HepG2 (cell line): ENCODE data around the gene KXD1. TPM values are rescaled to one million over a fixed set of nuclear protein-coding genes. Genes with fewer than 3 reads are reported as not detected.
A peak's percentile ranks its signal among the peaks of the same experiment; 100 is the strongest.

Source experiments
- ASH2L ChIP-seq: fragments of 300-600, 200-600 bp; sonication (generic); IDR thresholded peaks from 2 replicates; pipeline ENCODE4 v1.7.0; 2017; ENCODE audit warnings: low read depth, mild to moderate bottlenecking, moderate library complexity, mixed read lengths, low read length; ENCODE audit not compliant: insufficient read length
- BRCA1 ChIP-seq: sonication (generic); formaldehyde crosslinking; IDR thresholded peaks from 2 replicates; pipeline ENCODE4 v1.4.0; 2020; ENCODE audit warnings: missing genetic modification reagents
- HNF4G ChIP-seq, 2 experiments: sonication (generic) in 1 of 2; formaldehyde crosslinking in 1 of 2; IDR thresholded peaks; 2 replicates each; pipeline versions ENCODE4 v1.4.0 to v1.6.1; 2011 to 2020; ENCODE audit warnings: borderline replicate concordance in 2 of 2, low read depth in 2 of 2, mild to moderate bottlenecking in 2 of 2, low read length in 1 of 2, missing genetic modification reagents in 1 of 2, moderate library complexity in 1 of 2
- HOXA9 ChIP-seq: sonication (generic); formaldehyde crosslinking; IDR thresholded peaks from 2 replicates; pipeline ENCODE4 v1.8.1; 2022; ENCODE audit warnings: missing genetic modification reagents, mild to moderate bottlenecking, moderate library complexity, borderline replicate concordance
- KDM1A ChIP-seq: IDR thresholded peaks from 2 replicates; pipeline ENCODE4 v1.6.1; 2016; ENCODE audit warnings: missing compliant biosample characterization
- KDM6A ChIP-seq: IDR thresholded peaks from 2 replicates; pipeline ENCODE4 v1.6.1; 2016; ENCODE audit warnings: low read depth
- MXD4 ChIP-seq: IDR thresholded peaks from 2 replicates; pipeline ENCODE4 v1.6.1; 2016; ENCODE audit warnings: mild to moderate bottlenecking, missing biosample characterization, missing genetic modification reagents
- NCOR1 ChIP-seq: fragments of 200-600 bp; sonication (generic); IDR thresholded peaks from 2 replicates; pipeline ENCODE4 v1.7.0; 2017; ENCODE audit warnings: antibody characterized with exemption, low read length, borderline replicate concordance
- SIN3A ChIP-seq: IDR thresholded peaks from 2 replicates; pipeline ENCODE4 v1.6.1; 2011; ENCODE audit warnings: low read depth, mild to moderate bottlenecking, control low read depth, low read length, borderline replicate concordance
- TAF1 ChIP-seq: sonication (generic); formaldehyde crosslinking; IDR thresholded peaks from 2 replicates; pipeline ENCODE4 v1.4.0; 2020; ENCODE audit warnings: missing genetic modification reagents
- TBL1XR1 ChIP-seq: fragments of 150-350 bp; IDR thresholded peaks from 2 replicates; pipeline ENCODE4 v1.6.1; 2014; ENCODE audit warnings: borderline replicate concordance, low read length; ENCODE audit not compliant: partially characterized antibody
- TBX2 ChIP-seq: sonication (generic); formaldehyde crosslinking; IDR thresholded peaks from 2 replicates; pipeline ENCODE4 v1.5.0; 2020; ENCODE audit warnings: missing genetic modification reagents, mild to moderate bottlenecking, borderline replicate concordance
- ZBTB42 ChIP-seq: sonication (generic); formaldehyde crosslinking; IDR thresholded peaks from 2 replicates; pipeline ENCODE4 v1.5.0; 2020; ENCODE audit warnings: mild to moderate bottlenecking, missing genetic modification reagents
- ZNF34 ChIP-seq: sonication (generic); formaldehyde crosslinking; IDR thresholded peaks from 2 replicates; pipeline ENCODE4 v1.4.0; 2020; ENCODE audit warnings: mild to moderate bottlenecking, missing genetic modification reagents, borderline replicate concordance
- ZNF557 ChIP-seq: sonication (generic); formaldehyde crosslinking; IDR thresholded peaks from 2 replicates; pipeline ENCODE4 v1.4.0; 2020; ENCODE audit warnings: missing genetic modification reagents
- ZNF710 ChIP-seq: sonication (generic); formaldehyde crosslinking; IDR thresholded peaks from 2 replicates; pipeline ENCODE4 v1.5.0; 2020; ENCODE audit warnings: mild to moderate bottlenecking, missing genetic modification reagents, borderline replicate concordance
- polyA plus RNA-seq, 8 experiments: library from polyadenylated mRNA; depleted of rRNA in 3 of 8; stranded (reverse) in 7 of 8; unstranded in 1 of 8; fragments of >200 nt; fragmentation: Illumina TruSeq in 4 of 8; extraction: Trizol in 4 of 8; gene quantifications; 2 replicates each; pipeline versions ENCODE4 v1.2.1 to v1.2.3, GENCODE V29; 2011 to 2016; ENCODE audit warnings: low read depth in 4 of 8, missing spikeins in 1 of 8, mixed read lengths in 1 of 8; ENCODE audit not compliant: insufficient read depth in 1 of 8
- total RNA-seq, 5 experiments: library from RNA; depleted of rRNA; stranded (reverse); fragments of >200 nt; fragmentation: Illumina TruSeq; extraction: Trizol; gene quantifications; 2 replicates each; pipeline ENCODE4 v1.2.3, GENCODE V29; 2016; ENCODE audit warnings: low read depth in 1 of 5
- TF ChIP-seq, protein P1 (sequence below): sonication (generic); formaldehyde crosslinking; IDR thresholded peaks from 2 replicates; pipeline ENCODE4 v1.4.0; 2020; ENCODE audit warnings: missing genetic modification reagents
- TF ChIP-seq, protein P2 (sequence below): sonication (generic); formaldehyde crosslinking; IDR thresholded peaks from 2 replicates; pipeline ENCODE4 v1.4.0; 2020; ENCODE audit warnings: missing genetic modification reagents, borderline replicate concordance
- TF ChIP-seq, protein P3 (sequence below): sonication (generic); formaldehyde crosslinking; conservative IDR thresholded peaks from 2 replicates; pipeline ENCODE4 v1.4.0; 2020; ENCODE audit warnings: missing genetic modification reagents
- TF ChIP-seq, protein P4 (sequence below): sonication (generic); formaldehyde crosslinking; IDR thresholded peaks from 2 replicates; pipeline ENCODE4 v1.8.1; 2023; ENCODE audit warnings: mild to moderate bottlenecking, missing genetic modification reagents, borderline replicate concordance

Gene KXD1
- total and polyA plus RNA-seq, 2 of the 13 experiments (the other 11 are each of a cell fraction or from before 2014, with no cell fraction given): 44.6 to 143 TPM

GRCh38 chr19:18589380-18590272 is 32.0 kb downstream of the KXD1 start (continued):
- TF ChIP-seq, protein P1, sequence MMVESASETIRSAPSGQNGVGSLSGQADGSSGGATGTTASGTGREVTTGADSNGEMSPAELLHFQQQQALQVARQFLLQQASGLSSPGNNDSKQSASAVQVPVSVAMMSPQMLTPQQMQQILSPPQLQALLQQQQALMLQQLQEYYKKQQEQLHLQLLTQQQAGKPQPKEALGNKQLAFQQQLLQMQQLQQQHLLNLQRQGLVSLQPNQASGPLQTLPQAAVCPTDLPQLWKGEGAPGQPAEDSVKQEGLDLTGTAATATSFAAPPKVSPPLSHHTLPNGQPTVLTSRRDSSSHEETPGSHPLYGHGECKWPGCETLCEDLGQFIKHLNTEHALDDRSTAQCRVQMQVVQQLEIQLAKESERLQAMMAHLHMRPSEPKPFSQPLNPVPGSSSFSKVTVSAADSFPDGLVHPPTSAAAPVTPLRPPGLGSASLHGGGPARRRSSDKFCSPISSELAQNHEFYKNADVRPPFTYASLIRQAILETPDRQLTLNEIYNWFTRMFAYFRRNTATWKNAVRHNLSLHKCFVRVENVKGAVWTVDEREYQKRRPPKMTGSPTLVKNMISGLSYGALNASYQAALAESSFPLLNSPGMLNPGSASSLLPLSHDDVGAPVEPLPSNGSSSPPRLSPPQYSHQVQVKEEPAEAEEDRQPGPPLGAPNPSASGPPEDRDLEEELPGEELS (CRISPR knock-in tag): no peak
- TF ChIP-seq SIN3A (0 out of 2 replicates have a peak, but pooled peaks have one; percentile 23), KDM6A (no peak), ZNF557 (CRISPR knock-in tag) (peak; percentile 74), NCOR1 (no peak), TBX2 (CRISPR knock-in tag) (peak; percentile 84; the same call in 1 of the 2 replicates), ZNF34 (CRISPR knock-in tag) (peak; percentile 20; the same call in 1 of the 2 replicates), TAF1 (CRISPR knock-in tag) (no peak; the same call in 1 of the 2 replicates), ASH2L (no peak), ZBTB42 (CRISPR knock-in tag) (peak; percentile 89), KDM1A (CRISPR knock-in tag) (no peak), TBL1XR1 (no peak), HOXA9 (CRISPR knock-in tag) (no peak; the same call in none of the 2 replicates), HNF4G (IDR thresholded peaks at IDR 0.05; ENCODE audit: borderline replicate concordance, low read depth, low read length) (no peak), HNF4G (CRISPR knock-in tag; IDR thresholded peaks at IDR 0.05; ENCODE audit: borderline replicate concordance, low read depth) (peak; percentile 49; the same call in 1 of the 2 replicates), MXD4 (CRISPR knock-in tag) (peak; percentile 94), BRCA1 (CRISPR knock-in tag) (peak; percentile 91), ZNF710 (no peak)
- TF ChIP-seq, protein P2, sequence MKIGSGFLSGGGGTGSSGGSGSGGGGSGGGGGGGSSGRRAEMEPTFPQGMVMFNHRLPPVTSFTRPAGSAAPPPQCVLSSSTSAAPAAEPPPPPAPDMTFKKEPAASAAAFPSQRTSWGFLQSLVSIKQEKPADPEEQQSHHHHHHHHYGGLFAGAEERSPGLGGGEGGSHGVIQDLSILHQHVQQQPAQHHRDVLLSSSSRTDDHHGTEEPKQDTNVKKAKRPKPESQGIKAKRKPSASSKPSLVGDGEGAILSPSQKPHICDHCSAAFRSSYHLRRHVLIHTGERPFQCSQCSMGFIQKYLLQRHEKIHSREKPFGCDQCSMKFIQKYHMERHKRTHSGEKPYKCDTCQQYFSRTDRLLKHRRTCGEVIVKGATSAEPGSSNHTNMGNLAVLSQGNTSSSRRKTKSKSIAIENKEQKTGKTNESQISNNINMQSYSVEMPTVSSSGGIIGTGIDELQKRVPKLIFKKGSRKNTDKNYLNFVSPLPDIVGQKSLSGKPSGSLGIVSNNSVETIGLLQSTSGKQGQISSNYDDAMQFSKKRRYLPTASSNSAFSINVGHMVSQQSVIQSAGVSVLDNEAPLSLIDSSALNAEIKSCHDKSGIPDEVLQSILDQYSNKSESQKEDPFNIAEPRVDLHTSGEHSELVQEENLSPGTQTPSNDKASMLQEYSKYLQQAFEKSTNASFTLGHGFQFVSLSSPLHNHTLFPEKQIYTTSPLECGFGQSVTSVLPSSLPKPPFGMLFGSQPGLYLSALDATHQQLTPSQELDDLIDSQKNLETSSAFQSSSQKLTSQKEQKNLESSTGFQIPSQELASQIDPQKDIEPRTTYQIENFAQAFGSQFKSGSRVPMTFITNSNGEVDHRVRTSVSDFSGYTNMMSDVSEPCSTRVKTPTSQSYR: peak; percentile 31; the same call in 1 of the 2 replicates
- TF ChIP-seq, protein P3, sequence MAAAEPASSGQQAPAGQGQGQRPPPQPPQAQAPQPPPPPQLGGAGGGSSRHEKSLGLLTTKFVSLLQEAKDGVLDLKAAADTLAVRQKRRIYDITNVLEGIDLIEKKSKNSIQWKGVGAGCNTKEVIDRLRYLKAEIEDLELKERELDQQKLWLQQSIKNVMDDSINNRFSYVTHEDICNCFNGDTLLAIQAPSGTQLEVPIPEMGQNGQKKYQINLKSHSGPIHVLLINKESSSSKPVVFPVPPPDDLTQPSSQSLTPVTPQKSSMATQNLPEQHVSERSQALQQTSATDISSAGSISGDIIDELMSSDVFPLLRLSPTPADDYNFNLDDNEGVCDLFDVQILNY: no peak
- TF ChIP-seq, protein P4, sequence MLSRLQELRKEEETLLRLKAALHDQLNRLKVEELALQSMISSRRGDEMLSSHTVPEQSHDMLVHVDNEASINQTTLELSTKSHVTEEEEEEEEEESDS (CRISPR knock-in tag): no peak
